GM19193 (cell line): ENCODE measurements around the gene CD79B.

Experiments
- POLR2A ChIP-seq: IDR thresholded peaks from 4 replicates; pipeline ENCODE4 v1.6.1; 2011; ENCODE audit not compliant: insufficient read depth, insufficient read length; ENCODE audit errors: extremely low read depth

CD79B gene

DNA sequence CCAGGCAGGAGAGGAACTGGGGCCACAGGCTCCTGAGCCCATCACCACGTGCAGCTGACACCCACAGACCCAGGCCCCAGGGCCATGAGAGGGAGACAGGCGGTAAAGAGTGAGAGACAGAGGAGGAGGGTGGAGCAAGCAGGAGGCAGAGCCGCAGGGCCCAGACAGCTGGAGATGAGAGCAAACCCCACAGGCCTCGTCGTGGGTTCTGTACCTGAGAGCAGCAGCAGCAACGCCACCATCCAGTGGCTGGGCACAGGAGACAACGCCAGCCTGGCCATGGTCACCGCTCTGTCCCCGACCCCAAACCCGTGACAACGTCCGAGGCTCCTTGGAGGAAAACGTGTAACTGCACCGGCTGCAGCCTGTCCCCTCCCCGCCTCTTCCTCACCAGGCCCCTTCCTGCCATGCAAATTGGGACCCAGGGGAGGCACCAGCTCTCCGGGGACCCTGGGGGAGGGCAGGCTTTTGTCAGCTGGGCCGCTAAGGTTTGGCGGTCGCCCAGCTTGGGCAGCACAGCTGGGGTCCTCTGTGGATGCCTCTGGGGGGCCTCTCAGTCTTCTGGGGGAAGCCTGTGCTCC, at the start of gene CD79B:
Gene CD79B, minus strand, starts transcription at position 351 of the 581 bp plus-strand sequence. Its CDS starts 70 bp downstream, at position 281.
- TF ChIP-seq POLR2A = peak; percentile 84

GRCh38 chr17:63978272-63979200, 46.4 kb upstream of the CD79B start:
- TF ChIP-seq POLR2A = no peak

- no peak for TF ChIP-seq POLR2A
Observed at GRCh38 chr17:63976702-63977101, 44.6 kb upstream of the CD79B start.

DNA sequence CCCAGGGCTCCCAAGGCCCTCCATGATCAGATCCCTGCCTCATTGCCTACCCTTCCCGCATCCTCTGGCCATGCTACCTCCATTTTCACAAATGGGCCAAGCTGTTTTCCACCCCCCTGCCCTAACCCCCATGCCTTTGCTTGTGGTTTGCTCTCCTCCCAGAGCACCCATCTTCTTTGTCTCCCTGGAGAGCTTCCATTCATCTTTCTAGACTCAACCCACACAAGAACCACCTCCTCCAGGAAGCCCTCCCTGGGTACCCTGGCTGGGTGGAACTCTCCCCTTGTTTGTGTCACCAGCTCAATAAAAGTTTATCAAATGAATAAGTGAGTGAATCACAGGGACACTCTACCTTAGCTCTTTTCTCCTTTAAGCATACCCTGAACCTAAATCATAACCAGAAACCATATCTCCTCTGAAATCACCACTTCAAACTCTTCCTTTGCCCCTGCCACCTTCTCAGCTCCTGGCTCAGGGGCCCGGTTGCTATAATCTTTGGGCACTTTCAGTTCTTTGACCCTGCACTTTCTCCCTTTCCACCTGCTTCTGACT, 43.5 kb upstream of the CD79B start:
- no peak for TF ChIP-seq POLR2A

DNA sequence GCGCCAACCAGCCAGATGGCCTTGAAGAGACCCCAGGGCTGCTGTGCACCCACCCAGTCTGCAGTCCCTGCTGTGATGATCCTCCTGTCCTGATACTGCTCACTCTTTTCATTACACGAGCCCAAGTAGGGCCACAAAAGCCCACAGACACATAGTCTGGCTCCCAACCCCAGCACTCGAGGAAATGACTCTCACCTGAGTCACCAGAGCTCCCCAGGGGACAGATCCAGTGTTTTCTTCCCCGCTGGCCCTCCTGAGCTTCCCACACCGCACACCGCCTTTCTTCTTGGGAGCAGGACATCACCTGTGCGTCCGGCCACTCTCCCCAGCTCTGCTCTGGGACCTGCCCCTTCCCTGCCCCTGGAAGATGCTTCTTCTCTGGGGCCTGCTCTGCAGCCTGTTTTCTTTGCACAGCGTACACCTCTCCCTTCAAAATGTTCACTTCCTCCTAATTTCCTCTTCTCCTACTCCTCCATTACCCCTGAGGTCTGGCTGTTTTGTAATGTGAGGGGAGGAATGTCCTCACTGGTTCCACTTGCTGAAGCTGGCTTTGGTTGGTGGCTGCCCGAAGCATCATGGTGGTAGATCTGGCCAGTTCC, 42.6 kb upstream of the CD79B start:
- no peak for TF ChIP-seq POLR2A

- TF ChIP-seq POLR2A = no peak
Observed at GRCh38 chr17:63973930-63974593, 41.9 kb upstream of the CD79B start.

- TF ChIP-seq POLR2A = no peak
Observed at GRCh38 chr17:63973247-63973646, 41.1 kb upstream of the CD79B start.

- no peak for TF ChIP-seq POLR2A
Observed at GRCh38 chr17:63972796-63973195, 40.7 kb upstream of the CD79B start, which contains the start of gene SCN4A. TSS of gene SCN4A (minus strand) at chr17:63972918. CDS start at chr17:63972841, 77 bp downstream.

DNA sequence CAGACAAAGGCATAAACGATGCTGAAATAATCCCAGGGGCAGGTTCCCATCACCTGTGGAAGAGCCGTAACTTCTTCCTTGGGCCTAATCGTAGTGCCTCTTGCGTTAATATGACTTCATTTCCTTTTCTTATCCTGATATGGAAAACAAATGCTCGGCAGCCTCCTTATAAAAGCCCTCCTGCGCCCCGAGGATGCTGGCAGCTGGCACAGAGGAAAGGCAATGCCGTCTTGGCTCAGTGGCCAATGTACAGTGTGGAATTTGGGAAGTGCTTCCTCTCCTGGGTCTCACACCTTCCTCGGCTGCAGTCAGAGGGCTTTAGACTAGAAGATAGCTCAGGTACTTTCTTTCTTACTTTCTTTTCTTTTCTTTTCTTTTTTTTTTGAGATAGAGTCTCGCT, 37.1 kb upstream of the CD79B start:
- TF ChIP-seq POLR2A = no peak

- TF ChIP-seq POLR2A = no peak
Observed at GRCh38 chr17:63967953-63968352, 35.8 kb upstream of the CD79B start.

DNA sequence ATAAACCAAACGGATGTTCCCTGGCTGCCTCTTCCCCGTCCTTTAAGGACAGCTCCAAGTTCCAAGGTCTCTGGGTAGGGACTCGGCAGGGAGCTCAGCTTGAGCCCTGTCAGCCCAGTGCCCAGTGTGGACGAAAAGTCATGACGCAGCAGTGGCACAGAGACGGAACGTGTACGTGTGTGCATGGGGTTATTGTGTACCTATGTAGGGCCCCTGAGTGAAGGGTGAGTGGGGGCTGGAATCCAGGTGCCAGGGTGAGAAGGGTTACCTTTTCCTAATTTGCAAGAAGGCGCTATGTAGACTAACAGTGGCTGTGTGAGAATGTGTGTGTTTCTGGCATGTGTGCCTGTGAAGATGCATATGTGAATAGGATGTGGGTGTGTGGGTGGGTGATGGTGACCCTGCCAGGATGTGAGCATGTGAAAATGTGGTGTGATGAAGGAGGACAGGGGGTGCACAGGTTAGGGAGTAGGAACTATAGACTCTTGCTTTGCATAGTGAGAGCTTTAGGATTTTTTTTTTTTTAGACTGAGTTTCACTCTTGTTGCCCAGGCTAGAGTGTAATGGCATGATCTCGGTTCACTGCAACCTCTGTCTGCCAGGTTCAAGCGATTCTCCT, 34.6 kb upstream of the CD79B start:
- TF ChIP-seq POLR2A = no peak

DNA sequence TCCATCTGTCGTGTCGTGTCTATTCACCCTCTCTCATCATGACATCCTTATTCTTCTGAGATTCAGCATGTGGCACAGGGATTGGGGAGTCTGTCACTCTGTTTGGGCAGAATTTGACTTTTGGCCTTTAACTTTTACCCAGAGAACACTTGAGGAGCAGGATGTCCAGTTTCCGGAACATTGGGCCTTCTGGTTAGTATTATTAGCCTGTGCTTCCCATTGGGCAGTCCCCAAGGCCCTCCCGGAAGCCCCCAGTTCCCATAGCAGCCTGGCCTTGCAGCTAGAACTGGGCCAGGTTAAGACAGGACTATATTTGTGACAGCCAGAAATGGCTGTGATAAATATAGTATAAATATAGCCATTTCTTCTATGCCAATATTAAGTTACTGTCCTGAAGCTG, 31.0 kb upstream of the CD79B start:
- TF ChIP-seq POLR2A = no peak

- TF ChIP-seq POLR2A = no peak
Observed at GRCh38 chr17:63962298-63962744, 30.2 kb upstream of the CD79B start.
